K562 treated with DMSO at 1 percent for 12 hours (cell line): Measurements from ENCODE around the gene ERC1. TPM values are rescaled to one million over a fixed set of nuclear protein-coding genes. Genes with fewer than 3 reads are reported as not detected.

Source experiments
- total RNA-seq: library from RNA; unstranded; fragments of 300-600 nt; gene quantifications from 2 replicates; pipeline ENCODE4 v1.2.3, GENCODE V29; 2022; ENCODE audit not compliant: insufficient read depth

ERC1 gene
- total RNA-seq: 1.8 and 6.0 TPM in 2 replicates

DNA sequence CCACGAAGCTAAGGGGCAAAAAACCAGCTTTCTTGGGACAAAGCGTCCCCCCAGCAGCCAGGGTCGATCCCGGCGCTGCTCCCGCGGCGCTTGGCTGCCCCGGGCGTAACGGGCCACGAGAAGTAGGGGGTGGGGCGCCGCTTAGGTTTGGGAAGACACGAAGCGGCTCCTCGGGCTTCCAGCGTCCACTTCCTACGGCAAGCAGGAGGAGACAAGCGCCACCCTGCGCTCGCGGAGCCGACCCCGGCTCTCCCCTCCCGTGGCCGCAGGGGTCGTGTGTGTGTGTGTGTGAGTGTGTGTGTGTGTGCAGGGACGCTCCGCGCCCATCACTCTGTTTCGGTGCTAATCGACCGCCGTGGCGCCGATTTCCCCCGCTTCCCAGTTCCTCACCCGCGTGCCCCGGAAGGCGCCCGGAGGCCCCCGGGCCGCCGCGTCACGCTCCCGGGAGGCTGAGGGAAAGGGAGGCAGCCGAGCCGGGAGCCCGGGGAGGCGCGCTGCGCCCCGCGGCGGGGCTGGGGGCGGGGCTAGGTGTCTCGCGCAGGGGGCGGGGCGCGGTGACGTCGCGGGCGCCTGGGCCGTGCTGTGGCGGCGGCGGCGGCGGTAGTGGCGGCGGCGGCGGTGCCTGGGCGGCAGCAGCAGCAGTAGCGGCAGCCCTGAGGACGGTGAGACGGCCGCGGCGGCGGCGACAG lies at the start of gene ERC1:
Gene ERC1, plus strand, starts transcription at position 563 of the 689 bp plus-strand sequence. CDS start 36,681 bp downstream, outside the sequence.

DNA sequence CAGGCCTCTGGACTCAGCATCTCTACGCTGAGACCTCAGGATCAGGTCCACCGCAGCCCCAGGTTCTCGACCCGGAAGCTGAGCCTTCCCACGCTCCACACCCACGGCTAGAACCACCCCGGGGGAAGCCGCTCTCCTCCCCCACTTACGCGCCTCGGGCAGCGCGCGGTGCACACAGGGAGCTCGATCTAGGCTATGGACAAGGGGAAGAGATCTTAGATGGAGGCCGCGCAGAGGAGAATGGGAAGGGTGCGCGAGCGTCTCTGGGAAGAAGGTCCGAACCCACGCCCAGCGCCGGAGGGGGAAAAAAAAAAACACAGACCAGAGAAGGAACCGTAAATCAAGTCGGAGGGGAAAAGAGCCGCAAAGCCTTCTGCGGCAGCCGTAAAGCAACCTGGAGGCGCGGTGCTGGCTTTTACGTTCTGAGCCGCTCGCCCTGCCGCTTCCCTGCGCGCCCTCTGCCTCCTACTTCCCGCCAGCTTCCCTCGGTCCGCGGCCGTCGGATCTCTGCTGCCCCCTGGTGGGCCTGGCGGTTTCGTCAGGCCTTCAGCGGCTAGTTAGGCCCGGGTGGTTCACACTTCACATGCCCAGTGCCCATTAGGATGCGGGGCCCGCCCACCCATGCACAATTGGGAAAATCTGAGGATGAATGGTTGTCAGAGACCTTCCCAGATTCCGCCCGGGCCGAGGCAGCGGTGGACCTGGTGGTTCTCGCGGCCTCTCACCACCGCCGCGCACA lies 41.4 kb upstream of the ERC1 start, which contains the start of gene RAD52:
Gene RAD52, minus strand, starts transcription at position 242 of the 739 bp plus-strand sequence. CDS start 16,636 bp downstream, outside the sequence.

Other genes with a start within 250 kb of the ERC1 start
- 6.7 and 52.6 TPM in 2 replicates for gene WNK1, start 238.6 kb upstream of the ERC1 start, total RNA-seq
- gene RAD52, start 41.5 kb upstream of the ERC1 start, total RNA-seq: 4.7 and 8.0 TPM in 2 replicates